NB4 (cell line): ENCODE results near the gene MLC1.

Source experiments
- CTCF ChIP-seq: IDR thresholded peaks from one replicate; pipeline ENCODE4 v1.5.1; 2012; ENCODE audit warnings: low read depth, low read length
- POLR2A ChIP-seq: IDR thresholded peaks from 2 replicates; pipeline ENCODE4 v1.6.1; 2011; ENCODE audit warnings: mild to moderate bottlenecking; ENCODE audit not compliant: insufficient read length; ENCODE audit errors: extremely low read depth

GRCh38 chr22:50117168-50117762, 32.0 kb upstream of the MLC1 start:
- no peak for TF ChIP-seq POLR2A
- no peak for TF ChIP-seq CTCF
